CD4-positive, alpha-beta T cell treated with Interleukin-6 at 100 ng/mL for 8 hours (primary cell): ENCODE measurements around the gene CAMK2A.

Source experiments
- DNase-seq: peaks from one replicate; pipeline ENCODE4 v3.0.0-alpha.2; 2020; ENCODE audit warnings: mixed read lengths, low spot score

Gene CAMK2A

DNA sequence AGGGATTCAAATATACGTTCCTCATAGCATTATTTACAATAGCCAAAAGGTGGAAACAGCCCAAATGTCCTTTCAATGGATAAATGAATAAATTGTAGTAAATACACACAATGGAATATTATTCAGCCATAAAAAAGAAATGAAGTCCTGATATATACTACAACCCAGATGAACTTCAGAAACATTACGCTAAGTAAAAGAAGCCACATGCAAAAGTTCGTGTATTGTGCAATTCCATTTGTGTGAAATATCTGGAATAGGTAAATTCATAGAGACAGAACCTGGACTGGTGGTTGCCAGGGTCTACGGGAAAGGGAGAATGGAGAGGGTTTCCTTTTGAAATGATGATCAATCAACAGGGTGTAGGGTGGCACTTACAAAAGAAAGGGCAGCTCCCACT lies 25.7 kb upstream of the CAMK2A start:
- DNase-seq = no peak

DNA sequence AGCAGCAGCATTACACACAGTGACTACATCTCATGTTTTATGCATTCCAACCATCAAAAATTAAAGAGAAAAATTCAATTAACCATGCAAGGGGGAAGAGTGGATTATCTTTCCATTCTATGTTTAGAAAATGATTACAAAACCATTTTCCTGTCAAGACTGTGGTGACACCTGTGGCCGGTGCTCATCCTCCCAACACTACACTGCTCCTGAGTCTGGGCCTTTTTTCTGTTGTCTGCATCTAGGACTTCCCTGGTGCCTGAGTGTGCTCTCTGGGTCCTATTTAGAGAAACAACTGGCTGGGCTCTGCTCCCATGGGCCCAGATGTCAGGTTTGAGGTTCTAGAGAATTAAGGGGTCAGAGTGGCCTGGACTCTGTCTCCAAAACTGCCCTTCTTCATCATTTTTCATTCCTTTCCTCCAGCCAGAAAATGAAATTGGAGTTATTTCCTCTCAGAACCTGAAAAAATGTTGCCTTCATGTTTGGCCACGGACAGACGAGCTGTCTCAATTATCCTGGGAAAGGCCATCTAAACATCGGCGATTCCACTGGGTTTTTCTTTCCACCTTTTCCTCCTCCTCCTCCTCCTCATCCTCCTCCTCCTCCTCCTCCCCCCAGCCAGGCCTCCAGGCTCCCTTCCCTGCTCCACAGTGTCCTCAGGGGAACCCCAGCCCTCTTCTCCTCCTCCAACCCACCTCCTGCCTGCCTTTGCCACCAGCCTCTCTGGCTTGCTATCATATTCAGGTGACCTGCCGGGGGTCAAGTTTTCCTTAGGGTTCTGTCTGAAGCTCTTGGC lies 24.5 kb upstream of the CAMK2A start:
- DNase-seq = no peak

- no peak for DNase-seq
Measured at GRCh38 chr5:150313501-150313900, 23.9 kb upstream of the CAMK2A start.

DNA sequence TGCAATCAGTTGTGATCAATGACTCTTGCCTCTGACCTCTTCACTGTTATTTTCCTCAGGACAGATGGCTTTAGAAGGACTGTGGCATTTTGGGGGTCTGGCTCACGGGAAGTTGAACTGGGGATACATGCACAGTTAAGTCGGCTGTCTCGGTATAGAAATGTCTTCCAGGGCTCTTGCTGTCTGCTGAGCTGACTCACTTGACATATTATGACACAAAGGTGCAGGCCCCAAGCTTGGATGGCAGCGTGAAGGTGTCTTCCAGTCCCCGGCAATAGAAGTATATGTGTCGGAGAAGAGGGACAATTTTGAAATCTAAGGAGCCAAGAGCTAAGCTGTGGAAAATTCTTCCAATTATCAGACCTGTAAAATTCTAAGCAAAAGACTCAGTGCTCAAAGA lies 22.9 kb upstream of the CAMK2A start:
- no peak for DNase-seq

GRCh38 chr5:150311015-150311692 lies 21.6 kb upstream of the CAMK2A start:
- DNase-seq = no peak

DNA sequence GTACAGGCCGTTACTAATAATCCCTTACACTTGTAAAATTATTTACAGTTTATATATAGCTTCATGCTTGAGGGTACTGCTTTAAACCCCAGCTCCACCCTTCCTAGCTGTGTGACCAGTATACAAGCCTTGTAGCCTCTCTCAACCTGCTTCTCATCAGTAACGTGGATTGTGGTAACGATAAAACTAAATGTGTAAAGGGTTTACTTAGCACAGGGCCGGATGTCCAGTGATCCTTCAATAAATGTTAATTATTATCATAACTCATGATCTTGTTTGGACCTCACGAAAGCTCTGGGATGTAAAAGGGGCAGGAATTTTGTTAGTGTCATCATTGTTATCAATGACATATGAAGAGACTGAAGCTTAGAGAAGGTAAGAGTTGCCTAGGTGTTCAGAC lies 20.7 kb upstream of the CAMK2A start:
- DNase-seq = no peak

GRCh38 chr5:150309886-150310239 lies 20.3 kb upstream of the CAMK2A start:
- DNase-seq = no peak

DNA sequence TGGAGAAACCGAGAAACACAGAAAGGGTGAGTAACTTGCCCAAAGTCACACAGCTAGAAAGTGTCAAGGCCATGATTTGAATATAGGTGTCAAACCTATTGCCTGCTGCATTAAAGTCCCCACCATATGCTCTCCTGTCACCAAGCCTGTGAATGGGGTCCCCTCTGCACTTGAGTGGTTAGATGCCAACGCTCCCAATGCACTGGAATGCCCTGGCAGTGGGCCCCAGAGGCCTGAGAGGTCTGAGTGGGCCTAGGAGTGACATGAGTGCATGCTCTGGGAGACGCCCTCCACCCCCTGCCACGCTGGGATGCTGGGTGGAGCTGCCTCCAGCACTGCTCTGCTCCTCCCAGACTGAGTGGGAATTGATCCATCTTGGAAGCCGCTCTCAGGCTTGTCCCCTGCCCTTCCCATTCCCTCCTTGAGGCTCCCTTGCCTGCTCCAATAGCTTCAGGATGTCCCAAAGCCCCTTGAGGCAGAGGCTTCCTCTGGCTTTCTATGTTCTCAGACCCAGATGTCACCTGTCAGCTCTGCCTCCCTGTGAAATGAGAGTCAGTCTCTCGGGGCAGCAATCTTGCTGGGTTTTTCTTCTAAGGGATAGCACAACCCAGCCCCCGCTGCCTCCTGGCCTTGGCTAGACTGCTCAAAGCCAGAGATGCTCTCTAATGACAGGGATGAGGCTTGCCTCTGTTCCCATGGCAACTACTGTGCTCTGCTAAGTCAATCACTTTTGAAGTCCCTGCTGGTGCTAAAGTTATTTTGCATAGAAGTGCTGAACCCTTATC lies 19.7 kb upstream of the CAMK2A start:
- no peak for DNase-seq

GRCh38 chr5:150307617-150308426 lies 18.2 kb upstream of the CAMK2A start:
- no peak for DNase-seq

GRCh38 chr5:150306775-150307174 lies 17.2 kb upstream of the CAMK2A start:
- DNase-seq = no peak

GRCh38 chr5:150305557-150305956 lies 16.0 kb upstream of the CAMK2A start:
- no peak for DNase-seq

GRCh38 chr5:150305095-150305494 lies 15.5 kb upstream of the CAMK2A start:
- DNase-seq = no peak

- no peak for DNase-seq
Measured at GRCh38 chr5:150304481-150305081, 15.0 kb upstream of the CAMK2A start.

- DNase-seq = no peak
Measured at GRCh38 chr5:150303660-150304386, 14.2 kb upstream of the CAMK2A start.

DNA sequence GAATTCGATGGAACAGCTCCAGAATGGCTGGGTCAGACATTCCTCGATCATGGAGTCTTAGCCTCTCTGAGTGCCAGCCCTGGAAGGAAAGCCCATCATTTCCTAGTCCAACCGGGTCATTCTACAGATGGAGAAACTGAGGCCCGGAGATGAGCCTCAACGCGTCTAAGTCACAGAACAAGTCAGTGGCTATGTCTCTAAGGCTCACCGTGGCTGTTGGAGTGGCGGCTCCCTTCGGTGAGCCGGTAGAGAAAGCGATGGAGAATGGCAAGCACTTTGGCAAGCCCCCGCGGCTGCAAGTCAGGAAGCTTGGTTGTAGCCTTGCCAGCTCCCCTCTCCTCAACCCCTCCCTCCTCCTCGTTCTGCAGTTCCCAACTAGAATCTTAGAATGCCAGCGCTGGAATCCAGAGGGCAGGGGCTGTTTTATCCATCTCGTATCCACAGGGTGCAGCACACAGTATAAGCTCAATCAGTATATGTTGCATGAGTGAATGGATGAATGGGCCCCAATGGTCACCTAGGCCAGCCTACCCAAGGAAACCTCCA lies 13.6 kb upstream of the CAMK2A start:
- no peak for DNase-seq

- no peak for DNase-seq
Measured at GRCh38 chr5:150302301-150303069, 12.9 kb upstream of the CAMK2A start, which contains the start of gene ARSI. Gene ARSI (minus strand): TSS chr5:150302905. CDS start chr5:150302373, 532 bp downstream.

GRCh38 chr5:150301901-150302300 lies 12.3 kb upstream of the CAMK2A start:
- no peak for DNase-seq

GRCh38 chr5:150301170-150301505 lies 11.6 kb upstream of the CAMK2A start:
- DNase-seq = no peak

DNA sequence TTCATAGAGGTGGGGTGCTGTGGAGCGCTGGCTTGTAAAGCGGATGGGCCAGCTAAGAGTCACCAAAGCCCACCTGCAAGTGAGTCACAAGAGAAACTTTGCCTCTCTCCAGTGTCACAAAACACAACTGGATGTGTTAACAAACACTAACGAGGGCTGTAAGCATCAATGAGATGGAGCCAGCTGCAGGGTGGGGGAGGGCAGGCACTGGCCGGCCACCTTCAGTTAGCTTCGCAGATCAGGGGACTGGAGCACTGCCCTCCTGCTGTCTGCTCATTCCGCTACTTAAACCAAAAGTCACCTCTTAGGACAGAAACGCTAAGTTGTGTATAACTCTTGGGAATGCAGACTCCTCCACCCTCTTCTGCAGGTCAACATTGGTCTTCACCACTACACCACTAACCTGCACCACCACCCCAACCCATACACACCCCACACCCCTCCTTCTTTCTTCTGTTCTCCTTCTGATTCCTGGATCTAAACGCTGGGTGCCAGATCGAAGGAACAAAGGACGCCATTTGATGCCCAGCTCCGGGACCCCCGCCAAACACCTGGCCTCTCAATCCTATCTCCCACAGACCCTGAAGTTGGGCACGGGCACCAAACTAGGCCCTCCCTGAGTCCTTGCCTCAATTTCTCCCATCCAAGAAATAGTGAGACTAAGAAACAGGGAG lies 11.1 kb upstream of the CAMK2A start:
- DNase-seq = no peak
